CD14-positive monocyte (primary cell): ENCODE measurements around the gene SLC22A16. TPM values are rescaled to one million over a fixed set of nuclear protein-coding genes. Genes with fewer than 3 reads are reported as not detected.

ENCODE experiments used
- DNase-seq, 3 donors: peaks; one replicate each; pipeline ENCODE4 v3.0.0-alpha.2; 2011 to 2022
- H2AFZ ChIP-seq: 2 replicates; pipeline ENCODE4 v1.6.0; 2012; ENCODE audit warnings: mild to moderate bottlenecking, low read depth, low read length, inconsistent platforms; ENCODE audit not compliant: insufficient read depth, poor library complexity, severe bottlenecking
- H3K27ac ChIP-seq, 2 donors: 1 replicate in 1 of 2; 2 replicates in 1 of 2; pipeline ENCODE4 v1.5.1; 2012 to 2013; ENCODE audit warnings: low read length in 2 of 2, control low read depth in 1 of 2, inconsistent platforms in 1 of 2, low read depth in 1 of 2, mild to moderate bottlenecking in 1 of 2
- H3K27me3 ChIP-seq, 2 donors: one replicate each; pipeline versions ENCODE4 v1.6.0 to v1.6.1; 2011 to 2013; ENCODE audit warnings: low read length in 2 of 2; ENCODE audit not compliant: control insufficient read depth in 2 of 2, insufficient read depth in 2 of 2
- H3K36me3 ChIP-seq, 2 donors: replicated peaks in 1 of 2; 1 replicate in 1 of 2; 2 replicates in 1 of 2; pipeline versions ENCODE4 v1.5.1 to v1.6.1; 2012 to 2013; ENCODE audit warnings: low read length in 2 of 2, control low read depth in 1 of 2, inconsistent platforms in 1 of 2, mild to moderate bottlenecking in 1 of 2; ENCODE audit not compliant: insufficient read depth in 2 of 2, control insufficient read depth in 1 of 2
- H3K4me1 ChIP-seq, 2 donors: 1 replicate in 1 of 2; 2 replicates in 1 of 2; pipeline versions ENCODE4 v1.5.1 to v1.6.1; 2012 to 2013; ENCODE audit warnings: low read length in 2 of 2, control low read depth in 1 of 2, inconsistent platforms in 1 of 2, mild to moderate bottlenecking in 1 of 2, moderate library complexity in 1 of 2; ENCODE audit not compliant: insufficient read depth in 2 of 2, control insufficient read depth in 1 of 2
- H3K4me2 ChIP-seq: replicated peaks from 2 replicates; pipeline ENCODE3; 2012; ENCODE audit warnings: low read length, moderate library complexity, mild to moderate bottlenecking; ENCODE audit not compliant: poor library complexity, severe bottlenecking; ENCODE audit errors: extremely low read depth
- H3K4me3 ChIP-seq, 3 experiments: fragments of 200-600 bp in 1 of 3; sonication (generic) in 1 of 3; replicated peaks in 1 of 3; 1 replicate in 2 of 3; 2 replicates in 1 of 3; pipeline ENCODE4 v1.5.1; 2011 to 2013; ENCODE audit warnings: low read length in 3 of 3, mild to moderate bottlenecking in 3 of 3, control low read depth in 2 of 3, low read depth in 2 of 3, inconsistent platforms in 1 of 3, moderate library complexity in 1 of 3
- H3K79me2 ChIP-seq: 2 replicates; pipeline ENCODE4 v1.6.0; 2012; ENCODE audit warnings: mild to moderate bottlenecking, control low read depth, inconsistent platforms, low read length, moderate library complexity; ENCODE audit not compliant: insufficient read depth
- H3K9ac ChIP-seq: 2 replicates; pipeline ENCODE4 v1.6.0; 2017; ENCODE audit warnings: low read length, mild to moderate bottlenecking; ENCODE audit not compliant: insufficient read depth, poor library complexity, severe bottlenecking
- H3K9me3 ChIP-seq, 2 donors: replicated peaks in 1 of 2; 1 replicate in 1 of 2; 2 replicates in 1 of 2; pipeline versions ENCODE4 v1.5.1 to v1.6.1; 2012 to 2013; ENCODE audit warnings: low read length in 2 of 2, control low read depth in 1 of 2; ENCODE audit not compliant: control insufficient read depth in 1 of 2, insufficient read depth in 1 of 2
- H4K20me1 ChIP-seq: 2 replicates; pipeline ENCODE4 v1.6.0; 2012; ENCODE audit warnings: mild to moderate bottlenecking, low read length, control low read depth, moderate library complexity; ENCODE audit not compliant: insufficient read depth
- H3K27ac Mint-ChIP-seq, 7 donors: one replicate each; pipeline ENCODE4 v1.8.0; 2020; ENCODE audit warnings: mild to moderate bottlenecking in 7 of 7, mixed read lengths in 7 of 7, moderate library complexity in 6 of 7, inconsistent platforms in 2 of 7
- H3K27me3 Mint-ChIP-seq, 3 donors: one replicate each; pipeline ENCODE4 v1.8.0; 2021 to 2022; ENCODE audit warnings: low read depth in 3 of 3, mild to moderate bottlenecking in 3 of 3, mixed read lengths in 3 of 3, moderate library complexity in 3 of 3, inconsistent platforms in 1 of 3
- H3K36me3 Mint-ChIP-seq, 2 donors: one replicate each; pipeline ENCODE4 v1.8.0; 2020; ENCODE audit warnings: mixed read lengths in 2 of 2, inconsistent platforms in 1 of 2, mild to moderate bottlenecking in 1 of 2
- H3K4me1 Mint-ChIP-seq: one replicate; pipeline ENCODE4 v1.8.0; 2020; ENCODE audit warnings: mild to moderate bottlenecking, mixed read lengths
- H3K4me3 Mint-ChIP-seq, 2 donors: one replicate each; pipeline ENCODE4 v1.8.0; 2020; ENCODE audit warnings: mild to moderate bottlenecking in 2 of 2, mixed read lengths in 2 of 2, moderate library complexity in 1 of 2
- H3K9me3 Mint-ChIP-seq, 7 donors: one replicate each; pipeline ENCODE4 v1.8.0; 2020 to 2022; ENCODE audit warnings: mixed read lengths in 7 of 7, mild to moderate bottlenecking in 6 of 7, moderate library complexity in 6 of 7, inconsistent platforms in 2 of 7
- WGBS: methylation state at CpG from one replicate; pipeline ENCODE4 v1.1.5; 2013; ENCODE audit warnings: missing lambda C conversion rate; ENCODE audit not compliant: insufficient coverage; 5-methylcytosine and 5-hydroxymethylcytosine counted together
- intact Hi-C, 2 donors: fragments of 100-400 bp; cut with micrococcal nuclease; formaldehyde crosslinking; loops; one replicate each; pipeline versions ENCODE4 v1.15.0 to v1.15.1; 2023
- polyA plus RNA-seq, 3 donors: library from polyadenylated mRNA; depleted of rRNA in 1 of 3; unstranded in 2 of 3; stranded (reverse) in 1 of 3; fragments of 300-500 nt in 2 of 3; fragments of >200 nt in 1 of 3; fragmentation: Illumina TruSeq in 2 of 3; gene quantifications; 1 replicate in 2 of 3; 2 replicates in 1 of 3; pipeline ENCODE4 v1.2.3, GENCODE V29; 2012 to 2021
- TF ChIP-seq, protein P1 (sequence below): fragments of 200-600 bp; IDR thresholded peaks from one replicate; pipeline ENCODE4 v1.8.0; 2022; ENCODE audit warnings: antibody characterized with exemption, mild to moderate bottlenecking

The SLC22A16 gene
- polyA plus RNA-seq, 3 donors, result 1.8 to 15.6 (median 4.0) TPM

DNA sequence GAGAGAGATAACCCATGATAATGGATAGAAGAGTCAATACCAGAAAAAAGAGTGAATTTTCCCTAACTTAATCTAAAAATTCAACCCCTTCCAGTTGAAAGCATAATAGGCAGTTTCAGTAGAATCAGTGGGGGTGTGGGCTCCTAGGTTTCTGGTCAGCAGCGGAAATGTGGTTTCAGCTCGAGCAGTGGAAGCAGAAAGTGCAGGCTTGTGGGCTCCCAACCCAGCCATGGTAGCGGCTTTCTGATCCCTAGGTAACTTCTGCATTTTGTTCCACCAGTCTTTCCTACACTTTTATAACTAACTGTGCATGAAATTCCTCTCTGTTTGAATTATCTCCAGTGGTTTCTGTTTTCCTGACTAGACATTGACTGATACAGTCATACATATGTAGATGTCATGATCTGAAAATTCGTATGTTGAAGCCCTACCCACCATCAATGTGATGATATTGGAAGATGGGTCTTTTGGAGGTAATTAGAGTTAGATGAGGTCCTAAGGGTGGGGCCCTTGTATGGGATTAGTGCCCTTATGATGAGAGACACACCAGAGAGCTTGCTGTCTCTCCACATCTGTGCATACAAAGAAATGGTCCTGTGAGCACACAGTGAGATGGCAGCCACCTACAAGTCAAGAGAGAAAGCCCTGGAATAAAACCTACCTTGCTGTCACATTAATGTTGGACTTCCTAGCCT, 54.5 kb downstream of the SLC22A16 start:
- peak overlapping the region; percentile 25 for H3K4me2 ChIP-seq
- Mint-ChIP-seq H3K36me3 (peaks cover 15 to 17% of the 10 kb centered on the region in 2 donors), H3K9me3 (peaks cover 0 to 7% (median 6%) of the 10 kb centered on the region in 7 donors), H3K4me1 (peaks cover 44% of the 10 kb centered on the region), H3K27me3 (peaks cover 0 to 3% (median 0%) of the 10 kb centered on the region in 3 donors), H3K27ac (peak overlapping the region in 5 of 7 donors; percentile 20 to 82 (median 24)), H3K4me3 (peak overlapping the region in 1 of 2 donors; percentile 35)
- DNase-seq, result peak in 2 of 3 donors; percentile 19 to 39
- H3K4me3 ChIP-seq, result peak overlapping the region in 1 of 3 experiments; percentile 27
- no peak overlapping the region for H3K9ac ChIP-seq
- no peaks in the 10 kb centered on the region for H3K9me3 ChIP-seq
- peaks cover 15 to 19% of the 10 kb centered on the region in 2 donors for H3K4me1 ChIP-seq
- intact Hi-C loops, result no loop called here
- H3K27ac ChIP-seq, result peak overlapping the region in 1 of 2 donors; percentile 45
- peaks cover 0 to 2% of the 10 kb centered on the region in 2 donors for H3K36me3 ChIP-seq
- WGBS, result 0% methylated on average over 2 of the region's 4 CpGs
- H3K79me2 ChIP-seq, result no peaks in the 10 kb centered on the region
- TF ChIP-seq, protein P1, sequence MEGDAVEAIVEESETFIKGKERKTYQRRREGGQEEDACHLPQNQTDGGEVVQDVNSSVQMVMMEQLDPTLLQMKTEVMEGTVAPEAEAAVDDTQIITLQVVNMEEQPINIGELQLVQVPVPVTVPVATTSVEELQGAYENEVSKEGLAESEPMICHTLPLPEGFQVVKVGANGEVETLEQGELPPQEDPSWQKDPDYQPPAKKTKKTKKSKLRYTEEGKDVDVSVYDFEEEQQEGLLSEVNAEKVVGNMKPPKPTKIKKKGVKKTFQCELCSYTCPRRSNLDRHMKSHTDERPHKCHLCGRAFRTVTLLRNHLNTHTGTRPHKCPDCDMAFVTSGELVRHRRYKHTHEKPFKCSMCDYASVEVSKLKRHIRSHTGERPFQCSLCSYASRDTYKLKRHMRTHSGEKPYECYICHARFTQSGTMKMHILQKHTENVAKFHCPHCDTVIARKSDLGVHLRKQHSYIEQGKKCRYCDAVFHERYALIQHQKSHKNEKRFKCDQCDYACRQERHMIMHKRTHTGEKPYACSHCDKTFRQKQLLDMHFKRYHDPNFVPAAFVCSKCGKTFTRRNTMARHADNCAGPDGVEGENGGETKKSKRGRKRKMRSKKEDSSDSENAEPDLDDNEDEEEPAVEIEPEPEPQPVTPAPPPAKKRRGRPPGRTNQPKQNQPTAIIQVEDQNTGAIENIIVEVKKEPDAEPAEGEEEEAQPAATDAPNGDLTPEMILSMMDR, result no peak
- H2AFZ ChIP-seq, result no peak overlapping the region
- no peaks in the 10 kb centered on the region for H3K27me3 ChIP-seq
- H4K20me1 ChIP-seq, result no peaks in the 10 kb centered on the region

DNA sequence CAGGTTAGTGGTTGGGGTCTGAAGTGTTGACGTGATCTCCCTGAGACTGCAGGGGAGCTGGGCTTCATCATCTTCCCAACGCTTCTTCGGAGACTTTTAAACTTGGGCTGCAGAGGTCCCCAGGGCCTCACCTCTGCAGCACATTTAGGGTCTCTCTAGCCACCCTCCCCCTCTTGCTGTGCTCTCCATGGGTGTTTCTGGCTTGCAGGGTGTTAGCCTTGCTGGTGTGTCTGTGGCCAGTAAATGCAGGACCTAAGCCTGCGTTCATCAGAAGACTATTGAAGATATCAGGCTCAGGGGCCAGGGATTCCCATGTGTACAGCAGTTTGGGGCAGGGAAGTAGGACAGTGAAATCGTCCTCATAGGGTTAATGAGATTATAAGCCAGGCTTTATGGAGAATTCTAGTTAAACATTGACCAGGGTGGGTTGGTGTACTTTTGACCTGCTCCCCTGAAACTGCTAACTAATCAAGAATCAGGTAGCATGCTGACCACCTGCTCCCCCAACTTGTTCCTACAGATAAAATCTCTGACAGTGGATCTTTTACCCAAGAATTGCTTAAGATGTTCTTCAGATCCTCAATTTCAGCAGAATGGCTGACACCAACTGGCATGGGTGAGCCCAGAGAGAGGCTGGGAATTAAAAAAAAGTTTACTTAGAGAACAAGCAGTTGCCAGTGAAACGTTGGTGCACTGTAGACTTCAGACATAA, 57.2 kb downstream of the SLC22A16 start:
- no peaks in the 10 kb centered on the region for H3K9me3 ChIP-seq
- no peak overlapping the region for H3K4me2 ChIP-seq
- no peaks in the 10 kb centered on the region for H3K36me3 ChIP-seq
- H3K27me3 ChIP-seq, result no peaks in the 10 kb centered on the region
- Mint-ChIP-seq H3K4me1 (peaks cover 61% of the 10 kb centered on the region), H3K27ac (peak overlapping the region in 1 of 7 donors; percentile 5), H3K36me3 (peaks cover 0 to 3% of the 10 kb centered on the region in 2 donors), H3K27me3 (peaks cover 0 to 3% (median 0%) of the 10 kb centered on the region in 3 donors), H3K9me3 (peaks cover 0 to 8% (median 6%) of the 10 kb centered on the region in 7 donors), H3K4me3 (no peak overlapping the region)
- no peak overlapping the region for H2AFZ ChIP-seq
- WGBS, result 98% methylated on average over 4 of the region's 6 CpGs
- H4K20me1 ChIP-seq, result no peaks in the 10 kb centered on the region
- peaks cover 23 to 39% of the 10 kb centered on the region in 2 donors for H3K4me1 ChIP-seq
- no peak overlapping the region for H3K4me3 ChIP-seq
- TF ChIP-seq, protein P1, result no peak
- H3K79me2 ChIP-seq, result no peaks in the 10 kb centered on the region
- H3K27ac ChIP-seq, result no peak overlapping the region
- no peak for DNase-seq
- no peak overlapping the region for H3K9ac ChIP-seq
- intact Hi-C loops, result no loop called here
